Measurements from ENCODE around the gene AKAP12.

Gene AKAP12

GRCh38 chr6:151257985-151258445 lies 18.2 kb downstream of the AKAP12 start:
- DNase-seq (ENCODE audit: extremely low read depth, low read depth): no peak
- no peak for TF ChIP-seq CTCF (IDR thresholded peaks at IDR 0.05; ENCODE audit: low read depth, low read length, missing control alignments)
- H3K4me3 ChIP-seq (replicated peaks; ENCODE audit: low read depth, low read length): no peak overlapping the region

- no peak for DNase-seq (ENCODE audit: extremely low read depth, low read depth)
- TF ChIP-seq CTCF (IDR thresholded peaks at IDR 0.05; ENCODE audit: low read depth, low read length, missing control alignments): no peak
- H3K4me3 ChIP-seq (replicated peaks; ENCODE audit: low read depth, low read length): no peak overlapping the region
These were observed 20.4 kb downstream of the AKAP12 start for GRCh38 chr6:151260205-151260604.

- no peak for TF ChIP-seq CTCF (IDR thresholded peaks at IDR 0.05; ENCODE audit: low read depth, low read length, missing control alignments)
- no peak for DNase-seq (ENCODE audit: extremely low read depth, low read depth)
- H3K4me3 ChIP-seq (replicated peaks; ENCODE audit: low read depth, low read length): no peak overlapping the region
These were observed 23.3 kb downstream of the AKAP12 start for GRCh38 chr6:151263035-151263434.

- H3K4me3 ChIP-seq (replicated peaks; ENCODE audit: low read depth, low read length): no peak overlapping the region
- DNase-seq (ENCODE audit: extremely low read depth, low read depth): no peak
- no peak for TF ChIP-seq CTCF (IDR thresholded peaks at IDR 0.05; ENCODE audit: low read depth, low read length, missing control alignments)
These were observed 24.2 kb downstream of the AKAP12 start for GRCh38 chr6:151263967-151264366.

GRCh38 chr6:151265282-151265681 lies 25.5 kb downstream of the AKAP12 start:
- no peak overlapping the region for H3K4me3 ChIP-seq (replicated peaks; ENCODE audit: low read depth, low read length)
- no peak for DNase-seq (ENCODE audit: extremely low read depth, low read depth)
- TF ChIP-seq CTCF (IDR thresholded peaks at IDR 0.05; ENCODE audit: low read depth, low read length, missing control alignments): no peak

- DNase-seq (ENCODE audit: extremely low read depth, low read depth): peak; percentile 3
- TF ChIP-seq CTCF (IDR thresholded peaks at IDR 0.05; ENCODE audit: low read depth, low read length, missing control alignments): no peak
- no peak overlapping the region for H3K4me3 ChIP-seq (replicated peaks; ENCODE audit: low read depth, low read length)
These were observed 29.7 kb downstream of the AKAP12 start for GRCh38 chr6:151269321-151269995.

- no peak overlapping the region for H3K4me3 ChIP-seq (replicated peaks; ENCODE audit: low read depth, low read length)
- TF ChIP-seq CTCF (IDR thresholded peaks at IDR 0.05; ENCODE audit: low read depth, low read length, missing control alignments): no peak
- no peak for DNase-seq (ENCODE audit: extremely low read depth, low read depth)
These were observed 35.4 kb downstream of the AKAP12 start for GRCh38 chr6:151275121-151275520.
